Transverse colon (tissue), 4 donors: ENCODE results near the gene SRRM1.

Source experiments
- EP300 ChIP-seq: sonication (generic); formaldehyde crosslinking; IDR thresholded peaks from one replicate; pipeline ENCODE4 v1.6.1; 2017; ENCODE audit warnings: antibody characterized with exemption, low read depth
- POLR2A ChIP-seq: fragments of 450-650 bp; IDR thresholded peaks from one replicate; pipeline ENCODE4 v1.6.1; 2016; ENCODE audit warnings: antibody characterized with exemption, mild to moderate bottlenecking, moderate library complexity
- POLR2AphosphoS5 ChIP-seq, 3 donors: sonication (generic); formaldehyde crosslinking; IDR thresholded peaks; one replicate each; pipeline ENCODE4 v1.6.1; 2016; ENCODE audit warnings: antibody characterized with exemption in 3 of 3
- TF ChIP-seq, protein P1 (sequence below), 5 experiments: fragments of 200-600 bp in 3 of 5; fragments of 450-650 bp in 2 of 5; sonication (generic) in 3 of 5; IDR thresholded peaks; 1 replicate in 2 of 5; 2 replicates in 3 of 5; pipeline ENCODE4 v1.5.1; 2016 to 2017; ENCODE audit warnings: antibody characterized with exemption in 5 of 5, inconsistent platforms in 3 of 5, mild to moderate bottlenecking in 2 of 5, moderate library complexity in 1 of 5

- TF ChIP-seq POLR2A (no peak), POLR2AphosphoS5 (IDR thresholded peaks at IDR 0.05) (no peak), EP300 (no peak)
- TF ChIP-seq, protein P1, sequence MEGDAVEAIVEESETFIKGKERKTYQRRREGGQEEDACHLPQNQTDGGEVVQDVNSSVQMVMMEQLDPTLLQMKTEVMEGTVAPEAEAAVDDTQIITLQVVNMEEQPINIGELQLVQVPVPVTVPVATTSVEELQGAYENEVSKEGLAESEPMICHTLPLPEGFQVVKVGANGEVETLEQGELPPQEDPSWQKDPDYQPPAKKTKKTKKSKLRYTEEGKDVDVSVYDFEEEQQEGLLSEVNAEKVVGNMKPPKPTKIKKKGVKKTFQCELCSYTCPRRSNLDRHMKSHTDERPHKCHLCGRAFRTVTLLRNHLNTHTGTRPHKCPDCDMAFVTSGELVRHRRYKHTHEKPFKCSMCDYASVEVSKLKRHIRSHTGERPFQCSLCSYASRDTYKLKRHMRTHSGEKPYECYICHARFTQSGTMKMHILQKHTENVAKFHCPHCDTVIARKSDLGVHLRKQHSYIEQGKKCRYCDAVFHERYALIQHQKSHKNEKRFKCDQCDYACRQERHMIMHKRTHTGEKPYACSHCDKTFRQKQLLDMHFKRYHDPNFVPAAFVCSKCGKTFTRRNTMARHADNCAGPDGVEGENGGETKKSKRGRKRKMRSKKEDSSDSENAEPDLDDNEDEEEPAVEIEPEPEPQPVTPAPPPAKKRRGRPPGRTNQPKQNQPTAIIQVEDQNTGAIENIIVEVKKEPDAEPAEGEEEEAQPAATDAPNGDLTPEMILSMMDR (IDR thresholded peaks at IDR 0.05), result no peak
Observed at GRCh38 chr1:24713176-24713575, 70.1 kb downstream of the SRRM1 start.
